ENCODE data around the gene GALNT2.

The GALNT2 gene

GRCh38 chr1:230249695-230250480 lies 182.8 kb downstream of the GALNT2 start:
- DNase-seq (ENCODE audit: low spot score) (no peak), FAIRE-seq (no peak)

GRCh38 chr1:230250666-230251065 lies 183.6 kb downstream of the GALNT2 start:
- DNase-seq (ENCODE audit: low spot score) (no peak), FAIRE-seq (no peak)

GRCh38 chr1:230251644-230252191 lies 184.7 kb downstream of the GALNT2 start:
- DNase-seq (ENCODE audit: low spot score) (no peak), FAIRE-seq (no peak)

- DNase-seq (ENCODE audit: low spot score) (no peak), FAIRE-seq (no peak)
Measured at GRCh38 chr1:230253150-230253549, 186.1 kb downstream of the GALNT2 start.

- DNase-seq (ENCODE audit: low spot score) (no peak), FAIRE-seq (no peak)
Measured at GRCh38 chr1:230254265-230254664, 187.2 kb downstream of the GALNT2 start.

GRCh38 chr1:230255116-230255515 lies 188.1 kb downstream of the GALNT2 start:
- no peak for DNase-seq (ENCODE audit: low spot score)
- no peak for FAIRE-seq

GRCh38 chr1:230255991-230256390 lies 189.0 kb downstream of the GALNT2 start:
- DNase-seq (ENCODE audit: low spot score) = no peak
- FAIRE-seq = no peak

GRCh38 chr1:230256896-230257295 lies 189.9 kb downstream of the GALNT2 start:
- no peak for FAIRE-seq

GRCh38 chr1:230259621-230260020 lies 192.6 kb downstream of the GALNT2 start:
- no peak for DNase-seq (ENCODE audit: low spot score)
- FAIRE-seq = no peak

More at GRCh38 chr1:230256896-230257295, 189.9 kb downstream of the GALNT2 start:
- DNase-seq (ENCODE audit: low spot score) = no peak

- DNase-seq (ENCODE audit: low spot score) (no peak), FAIRE-seq (no peak)
Measured at GRCh38 chr1:230260831-230261230, 193.8 kb downstream of the GALNT2 start.

- FAIRE-seq (no peak), DNase-seq (ENCODE audit: low spot score) (no peak)
Measured at GRCh38 chr1:230261928-230262650, 195.1 kb downstream of the GALNT2 start.

- DNase-seq (ENCODE audit: low spot score) = no peak
- FAIRE-seq = no peak
Measured at GRCh38 chr1:230262867-230263567, 196.0 kb downstream of the GALNT2 start.

- no peak for DNase-seq (ENCODE audit: low spot score)
Measured at GRCh38 chr1:230263568-230264195, 196.6 kb downstream of the GALNT2 start.

GRCh38 chr1:230264342-230264741 lies 197.3 kb downstream of the GALNT2 start:
- DNase-seq (ENCODE audit: low spot score) (no peak), FAIRE-seq (no peak)

More at GRCh38 chr1:230263568-230264195, 196.6 kb downstream of the GALNT2 start:
- FAIRE-seq = no peak

GRCh38 chr1:230265200-230266115 lies 198.4 kb downstream of the GALNT2 start:
- FAIRE-seq = no peak
- DNase-seq (ENCODE audit: low spot score) = no peak

GRCh38 chr1:230266456-230266855 lies 199.4 kb downstream of the GALNT2 start:
- FAIRE-seq = no peak

GRCh38 chr1:230267338-230268065 lies 200.5 kb downstream of the GALNT2 start:
- DNase-seq (ENCODE audit: low spot score) (no peak), FAIRE-seq (no peak)

More at GRCh38 chr1:230266456-230266855, 199.4 kb downstream of the GALNT2 start:
- DNase-seq (ENCODE audit: low spot score) = no peak

- no peak for FAIRE-seq
- peak; percentile 76 for DNase-seq (ENCODE audit: low spot score)
Measured at GRCh38 chr1:230268371-230269170, 201.5 kb downstream of the GALNT2 start.

GRCh38 chr1:230270185-230270558 lies 203.1 kb downstream of the GALNT2 start:
- FAIRE-seq = no peak
- no peak for DNase-seq (ENCODE audit: low spot score)

Data from urothelium cell line (cell line).